Ramos (cell line): ENCODE data around the gene MYO3B.
"Not testable (repeated sequence)": the region's sequence is repeated elsewhere in the genome, so short reads cannot be mapped to it uniquely, and the experiment has no call there.

Experiments used
- in situ Hi-C: fragments of 300-500 bp; cut with MboI; formaldehyde crosslinking; loops from one replicate; pipeline ENCODE4 v1.14.3; 2022; ENCODE audit warnings: low sequenced_read_pairs; ENCODE audit not compliant: unreplicated experiment

The MYO3B gene

GRCh38 chr2:170577356-170577755 lies 399.4 kb downstream of the MYO3B start:
- in situ Hi-C loops, result no loop called here

DNA sequence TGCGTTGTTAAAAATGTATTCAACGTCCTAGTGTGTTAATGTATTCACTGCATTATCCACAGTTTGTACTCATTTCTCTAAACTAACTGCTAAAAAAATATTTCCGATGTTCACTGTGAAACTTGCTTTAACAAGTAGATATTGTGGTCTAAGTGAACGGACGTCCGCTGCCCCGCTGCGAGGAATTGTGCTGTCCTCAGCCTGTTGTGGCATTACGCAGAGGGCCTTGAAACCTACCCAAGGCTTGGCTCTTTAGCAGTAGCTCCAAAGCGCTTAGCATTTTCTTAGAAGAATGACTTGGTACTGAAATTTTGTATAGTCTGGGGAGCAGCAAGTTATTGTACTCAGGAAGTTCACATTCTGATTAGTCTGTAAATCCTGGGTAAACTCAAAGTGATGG lies 400.7 kb downstream of the MYO3B start:
- in situ Hi-C loops, result no loop called here

GRCh38 chr2:170579511-170579910 lies 401.6 kb downstream of the MYO3B start:
- in situ Hi-C loops, result no loop called here

- in situ Hi-C loops, result no loop called here
Measured at GRCh38 chr2:170582313-170582712, 404.4 kb downstream of the MYO3B start.

- in situ Hi-C loops, result no loop called here
Measured at GRCh38 chr2:170582751-170583463, 405.0 kb downstream of the MYO3B start.

DNA sequence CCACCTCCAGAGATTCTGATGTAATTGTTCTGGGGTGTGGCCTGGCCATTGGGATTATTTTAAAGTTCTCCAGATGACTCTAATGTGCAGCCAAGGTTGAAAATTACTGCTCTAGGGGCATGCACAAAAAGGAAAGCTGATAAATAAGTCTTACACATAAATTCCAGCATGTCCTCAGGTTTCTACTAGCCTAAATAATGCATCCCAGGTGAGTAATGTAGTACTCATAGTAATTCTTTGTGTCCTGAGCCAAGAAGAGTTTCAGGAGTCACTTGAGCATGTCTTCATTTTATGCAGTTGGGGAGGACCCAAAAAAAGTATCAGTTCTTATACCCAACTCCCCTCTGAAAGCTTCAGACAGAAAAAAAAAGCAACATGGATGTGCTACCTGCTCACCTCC lies 407.1 kb downstream of the MYO3B start:
- in situ Hi-C loops, result no loop called here

GRCh38 chr2:170586571-170587095 lies 408.7 kb downstream of the MYO3B start:
- in situ Hi-C loops, result no loop called here

- in situ Hi-C loops, result no loop called here
Measured at GRCh38 chr2:170587117-170587516, 409.2 kb downstream of the MYO3B start.

DNA sequence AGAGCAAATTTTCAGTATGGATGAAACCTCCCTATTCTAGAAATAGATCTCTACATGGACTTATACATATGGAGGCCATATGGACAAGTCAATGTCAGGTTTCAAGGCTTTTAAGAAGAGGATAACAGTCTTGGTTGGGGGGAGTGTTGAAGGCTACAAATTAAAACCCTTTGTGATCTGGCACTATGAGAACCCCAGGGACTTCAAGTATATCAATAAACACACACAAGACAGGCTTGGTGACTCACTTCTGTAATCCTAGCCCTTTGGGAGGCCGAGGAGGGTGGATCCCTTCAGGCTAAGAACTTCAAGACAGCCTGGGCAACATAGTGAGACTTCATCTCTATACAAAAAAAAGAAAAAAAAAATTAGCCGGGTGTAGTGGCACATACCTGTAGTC lies 410.0 kb downstream of the MYO3B start:
- in situ Hi-C loops, result no loop called here

- in situ Hi-C loops, result no loop called here
Measured at GRCh38 chr2:170588729-170589128, 410.8 kb downstream of the MYO3B start.

DNA sequence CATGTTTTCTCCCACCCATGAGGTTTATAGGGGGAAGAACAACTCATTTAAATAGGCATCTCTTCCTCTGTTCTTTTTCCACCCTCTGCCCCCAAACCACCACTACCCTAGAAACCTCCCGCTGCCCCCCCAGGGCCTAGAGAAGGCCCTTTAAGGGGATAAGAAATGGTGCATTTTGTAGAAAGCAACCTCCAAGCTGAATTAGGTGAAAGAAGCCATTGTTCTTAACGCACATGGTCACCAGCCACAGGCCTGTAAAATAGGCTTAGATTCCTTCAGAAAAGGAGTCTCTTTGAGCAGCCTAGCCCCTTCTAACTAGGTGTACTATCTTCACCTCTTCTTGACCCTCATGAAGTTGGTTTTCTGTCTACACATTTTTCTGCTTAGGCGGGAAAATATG lies 418.6 kb downstream of the MYO3B start:
- in situ Hi-C loops, result no loop called here

DNA sequence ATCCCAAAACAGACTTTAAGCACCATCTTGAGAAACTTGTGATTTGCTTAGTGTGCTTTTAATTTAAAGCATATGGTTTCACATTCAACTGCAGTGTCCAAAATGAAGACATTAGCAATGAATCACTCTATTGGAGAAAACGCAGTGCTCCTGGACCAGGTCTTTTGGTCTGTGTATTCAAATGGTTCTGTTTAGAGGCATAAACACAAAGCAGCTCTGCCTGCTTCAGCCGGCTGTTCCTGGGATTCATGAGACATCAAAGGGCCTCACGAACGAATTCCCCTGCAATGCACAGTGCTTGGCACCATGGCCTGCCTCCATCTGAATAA lies 420.1 kb downstream of the MYO3B start:
- in situ Hi-C loops, result no loop called here

GRCh38 chr2:170601489-170601888 lies 423.5 kb downstream of the MYO3B start:
- in situ Hi-C loops, result no loop called here

DNA sequence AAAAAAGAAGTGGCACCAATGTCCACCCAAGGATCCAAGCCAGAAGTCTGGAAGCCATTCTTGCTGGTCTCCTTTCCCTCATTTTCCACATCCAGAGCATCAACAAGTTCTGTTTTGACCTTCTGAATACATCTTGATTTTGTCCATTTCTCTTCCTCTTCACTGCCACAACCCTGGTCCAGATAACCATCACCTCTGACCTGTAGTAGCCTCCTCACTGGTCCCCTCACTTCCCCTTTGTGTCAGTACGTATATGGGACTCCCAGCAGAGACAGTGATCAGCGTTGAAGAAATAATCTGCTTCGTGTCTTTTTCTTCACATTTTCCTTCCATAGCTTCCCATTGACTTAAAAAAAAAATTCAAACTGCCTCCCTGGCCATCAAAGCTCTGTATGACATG lies 427.9 kb downstream of the MYO3B start:
- in situ Hi-C loops, result no loop called here

GRCh38 chr2:170607171-170607570 lies 429.2 kb downstream of the MYO3B start:
- in situ Hi-C loops, result no loop called here

GRCh38 chr2:170610615-170611014 lies 432.7 kb downstream of the MYO3B start:
- in situ Hi-C loops, result no loop called here

GRCh38 chr2:170618948-170619347 lies 441.0 kb downstream of the MYO3B start:
- in situ Hi-C loops, result not testable (repeated sequence)

DNA sequence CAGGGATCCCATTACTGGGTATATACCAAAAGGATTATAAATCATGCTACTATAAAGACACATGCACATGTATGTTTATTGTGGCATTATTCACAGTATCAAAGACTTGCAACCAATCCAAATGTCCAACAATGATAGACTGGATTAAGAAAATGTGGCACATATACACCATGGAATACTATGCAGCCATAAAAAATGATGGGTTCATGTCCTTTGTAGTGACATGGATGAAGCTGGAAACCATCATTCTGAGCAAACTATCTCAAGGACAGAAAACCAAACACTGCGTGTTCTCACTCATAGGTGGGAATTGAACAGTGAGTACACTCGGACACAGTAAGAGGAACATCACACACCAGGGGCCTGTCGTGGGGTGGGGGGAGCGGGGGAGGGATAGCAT lies 457.1 kb downstream of the MYO3B start:
- in situ Hi-C loops, result not testable (repeated sequence)

GRCh38 chr2:170639635-170640034 lies 461.7 kb downstream of the MYO3B start:
- in situ Hi-C loops, result no loop called here

- in situ Hi-C loops, result no loop called here
Measured at GRCh38 chr2:170641961-170642360, 464.0 kb downstream of the MYO3B start.

GRCh38 chr2:170643346-170643745 lies 465.4 kb downstream of the MYO3B start:
- in situ Hi-C loops, result no loop called here

DNA sequence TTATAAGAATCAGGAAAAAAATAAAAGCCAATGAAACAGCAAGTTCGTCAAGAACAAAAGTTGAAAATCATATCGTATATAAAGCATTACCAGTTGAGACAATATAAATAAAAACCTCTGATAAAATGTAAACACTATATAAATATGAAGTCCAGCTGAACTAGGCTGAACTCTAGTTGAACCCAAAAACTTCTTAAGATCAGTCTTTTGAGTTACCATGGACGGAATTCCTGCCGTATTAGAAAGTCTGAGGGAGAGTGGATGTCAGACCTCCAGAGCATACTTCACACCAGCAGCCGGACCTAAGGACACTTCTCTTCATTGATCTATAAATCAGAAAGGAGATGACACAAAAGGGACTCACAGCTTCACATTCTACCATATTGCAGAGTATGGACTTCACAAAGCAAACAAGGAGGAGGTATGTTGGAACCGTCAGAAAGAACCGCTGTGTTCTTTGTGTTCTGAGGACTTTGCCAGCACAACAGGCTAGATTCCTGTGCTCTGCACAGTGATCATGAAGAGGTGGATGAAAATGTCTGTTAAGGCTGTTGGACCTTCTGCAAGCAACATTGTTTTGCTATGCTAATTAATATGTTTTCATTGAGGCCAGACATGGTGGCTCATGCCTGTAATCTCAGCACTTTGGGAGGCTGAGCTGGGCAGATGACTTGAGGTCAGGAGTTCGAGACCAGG lies 469.9 kb downstream of the MYO3B start:
- in situ Hi-C loops, result no loop called here
